GM12873 (cell line): ENCODE results near the gene CTSO.

Experiments
- TF ChIP-seq, protein P1 (sequence below): IDR thresholded peaks from 2 replicates; pipeline ENCODE4 v1.5.1; 2012; ENCODE audit warnings: low read depth, mild to moderate bottlenecking, moderate library complexity, low read length, control low read depth; ENCODE audit not compliant: insufficient read depth; ENCODE audit errors: missing control alignments

The CTSO gene

DNA sequence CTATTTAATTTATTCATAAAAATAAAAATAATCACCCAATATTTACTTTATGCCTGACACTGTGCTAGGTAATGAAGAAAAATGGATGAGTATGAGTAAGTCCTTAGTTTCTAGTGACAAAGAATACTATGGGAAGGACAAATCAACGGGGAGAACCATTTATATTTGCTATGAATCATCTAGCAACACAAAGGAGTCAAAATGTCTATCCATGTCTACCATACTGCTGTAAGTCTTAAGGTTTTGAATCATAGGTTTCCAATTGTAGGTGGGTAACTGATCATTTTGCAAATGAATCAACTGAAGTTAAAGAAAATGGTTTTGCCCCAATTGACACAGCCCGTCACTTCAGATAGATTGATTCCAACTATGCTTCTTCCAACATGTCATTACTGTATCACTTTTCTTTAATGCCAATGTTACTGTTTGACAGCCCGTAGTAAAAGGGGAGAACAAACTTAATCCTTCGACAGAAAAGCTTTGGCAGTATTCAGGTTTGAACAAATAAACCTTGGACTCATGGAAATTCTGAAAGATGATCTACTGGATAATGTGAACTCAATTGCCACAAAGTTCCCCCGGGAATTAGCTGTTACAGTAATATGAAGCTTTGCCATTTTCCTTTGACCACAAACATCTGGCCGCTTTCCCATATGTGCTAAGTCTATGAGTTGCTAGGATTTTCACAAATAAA is 47.0 kb downstream of the CTSO start:
- TF ChIP-seq, protein P1, sequence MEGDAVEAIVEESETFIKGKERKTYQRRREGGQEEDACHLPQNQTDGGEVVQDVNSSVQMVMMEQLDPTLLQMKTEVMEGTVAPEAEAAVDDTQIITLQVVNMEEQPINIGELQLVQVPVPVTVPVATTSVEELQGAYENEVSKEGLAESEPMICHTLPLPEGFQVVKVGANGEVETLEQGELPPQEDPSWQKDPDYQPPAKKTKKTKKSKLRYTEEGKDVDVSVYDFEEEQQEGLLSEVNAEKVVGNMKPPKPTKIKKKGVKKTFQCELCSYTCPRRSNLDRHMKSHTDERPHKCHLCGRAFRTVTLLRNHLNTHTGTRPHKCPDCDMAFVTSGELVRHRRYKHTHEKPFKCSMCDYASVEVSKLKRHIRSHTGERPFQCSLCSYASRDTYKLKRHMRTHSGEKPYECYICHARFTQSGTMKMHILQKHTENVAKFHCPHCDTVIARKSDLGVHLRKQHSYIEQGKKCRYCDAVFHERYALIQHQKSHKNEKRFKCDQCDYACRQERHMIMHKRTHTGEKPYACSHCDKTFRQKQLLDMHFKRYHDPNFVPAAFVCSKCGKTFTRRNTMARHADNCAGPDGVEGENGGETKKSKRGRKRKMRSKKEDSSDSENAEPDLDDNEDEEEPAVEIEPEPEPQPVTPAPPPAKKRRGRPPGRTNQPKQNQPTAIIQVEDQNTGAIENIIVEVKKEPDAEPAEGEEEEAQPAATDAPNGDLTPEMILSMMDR: no peak

DNA sequence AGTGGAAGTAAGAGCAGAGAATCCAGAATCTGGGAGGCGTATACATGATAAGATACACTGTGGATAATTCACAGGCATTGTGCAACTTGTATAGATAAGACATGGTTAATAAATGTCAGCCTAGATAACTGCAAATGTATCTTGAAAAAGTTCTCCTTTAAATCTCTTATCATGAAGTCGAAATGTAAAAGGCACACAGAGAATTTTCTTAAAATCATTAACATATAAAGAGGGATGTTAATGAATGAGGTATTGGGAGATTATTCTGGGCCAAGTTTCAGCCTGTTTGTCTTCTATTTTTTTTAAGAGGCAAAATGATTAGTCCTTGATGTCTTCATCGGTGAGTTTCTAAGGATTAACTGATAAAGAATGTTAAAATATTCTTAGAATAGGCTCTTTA is 49.3 kb downstream of the CTSO start:
- TF ChIP-seq, protein P1: no peak

DNA sequence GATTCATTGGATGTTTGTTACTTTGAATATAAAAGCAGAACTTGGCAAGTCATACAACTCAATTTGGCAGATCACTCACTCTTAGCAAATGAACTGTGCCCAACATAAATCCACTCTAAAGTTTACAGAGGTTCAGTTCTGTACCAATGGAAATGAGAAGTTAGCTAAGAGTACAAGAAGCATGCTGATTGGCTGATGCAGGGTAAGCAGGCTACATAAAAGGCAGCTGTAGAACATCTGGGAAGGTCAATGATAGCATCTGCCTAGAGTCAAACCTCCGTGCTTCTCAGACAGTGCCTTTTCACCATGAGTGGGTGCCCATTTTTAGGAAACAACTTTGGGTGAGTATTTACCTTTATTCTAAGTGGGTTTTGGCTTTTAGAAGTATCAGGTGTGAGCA is 50.2 kb downstream of the CTSO start, which contains the start of gene TDO2:
Gene TDO2, plus strand, starts transcription at position 244 of the 400 bp plus-strand sequence. Its CDS starts 63 bp downstream, at position 307.
- TF ChIP-seq, protein P1: no peak

DNA sequence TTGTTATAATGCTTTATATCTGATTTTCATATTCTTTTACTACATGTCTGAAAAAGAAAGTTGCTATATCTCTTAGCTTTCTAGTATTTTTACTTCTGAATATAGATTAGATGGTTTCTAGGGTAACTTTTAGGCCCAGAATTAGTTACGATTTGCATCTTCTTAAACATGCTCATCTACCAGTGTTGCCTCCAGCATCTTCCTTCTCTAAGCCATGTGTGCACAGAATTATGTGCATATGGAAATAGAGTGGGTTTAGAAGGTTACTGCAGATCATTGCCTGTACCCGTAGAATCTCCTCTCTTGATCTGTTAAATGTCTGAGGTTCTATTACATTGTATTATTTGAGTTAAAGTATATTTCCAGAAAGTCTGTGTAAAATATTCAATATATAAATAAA is 52.7 kb downstream of the CTSO start:
- TF ChIP-seq, protein P1: no peak

DNA sequence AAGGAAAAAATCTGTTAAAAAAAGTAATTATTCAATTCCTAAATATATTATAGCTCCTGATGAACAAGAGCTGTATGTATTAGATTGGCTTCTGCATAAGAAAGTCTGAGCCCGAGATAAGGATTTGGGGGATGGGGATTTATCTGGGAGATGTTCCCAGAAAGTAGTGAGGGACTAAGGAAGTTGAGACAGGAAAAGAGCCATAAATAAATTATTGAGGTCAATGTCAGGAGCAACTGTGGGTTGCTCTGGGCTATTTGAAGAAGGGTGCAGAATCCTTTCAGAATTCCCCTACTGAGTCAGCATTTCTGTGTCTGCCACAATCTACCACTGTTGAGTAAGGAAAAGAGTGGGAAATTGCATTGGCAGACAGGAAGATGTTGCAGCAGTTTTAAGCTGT is 53.3 kb downstream of the CTSO start:
- TF ChIP-seq, protein P1: no peak

DNA sequence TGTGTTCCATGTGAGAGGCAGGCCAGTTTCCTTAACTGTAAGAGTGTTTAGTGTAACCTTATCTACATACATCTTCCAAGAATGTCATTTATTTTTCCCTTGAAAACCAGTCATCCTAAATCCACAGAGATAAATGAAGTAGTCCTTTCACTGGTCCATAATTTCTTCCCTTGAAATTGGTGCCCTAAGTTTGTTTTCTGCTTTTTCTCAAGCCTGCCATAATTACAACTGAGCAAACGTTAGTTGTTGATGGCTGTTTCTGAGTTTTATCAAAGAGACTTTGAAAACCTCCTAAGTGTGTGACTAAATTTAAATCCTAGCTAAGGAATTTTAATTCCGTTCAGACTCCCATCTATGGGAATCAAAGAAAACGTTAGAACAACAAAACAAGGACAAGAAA is 53.8 kb downstream of the CTSO start:
- TF ChIP-seq, protein P1: no peak

DNA sequence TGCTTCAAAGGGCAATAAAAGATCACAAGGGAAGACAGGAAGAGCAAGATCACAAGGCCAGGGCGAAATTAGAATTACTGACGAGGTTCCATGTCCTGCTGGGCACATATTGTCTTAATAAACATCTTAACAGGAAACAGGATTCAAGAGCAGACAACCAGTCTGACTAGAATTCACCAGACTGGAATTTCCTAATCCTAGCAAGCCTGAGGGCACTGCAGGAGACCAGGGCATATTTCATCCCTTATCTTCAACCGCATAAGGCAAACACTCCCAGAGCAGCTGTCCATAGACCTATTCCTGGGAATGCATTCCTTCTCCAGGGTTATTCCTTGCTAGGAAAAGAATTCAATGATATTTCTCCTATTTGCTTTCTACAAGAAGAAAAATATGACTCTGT is 62.6 kb downstream of the CTSO start:
- TF ChIP-seq, protein P1: no peak
